H1 (cell line): ENCODE results near the gene VAPB.

Experiments used
- CHD2 ChIP-seq: IDR thresholded peaks from 2 replicates; pipeline ENCODE4 v1.6.1; 2012; ENCODE audit warnings: low read length, improper control_type of control experiment
- POLR2AphosphoS5 ChIP-seq: IDR thresholded peaks from 2 replicates; pipeline ENCODE4 v1.6.1; 2011; ENCODE audit warnings: low read depth, low read length
- TAF1 ChIP-seq: IDR thresholded peaks from 2 replicates; pipeline ENCODE4 v1.6.1; 2011; ENCODE audit warnings: mild to moderate bottlenecking, low read depth, low read length
- TF ChIP-seq, protein P1 (sequence below), 3 experiments: IDR thresholded peaks; 1 replicate in 2 of 3; 2 replicates in 1 of 3; pipeline versions ENCODE4 v1.5.1 to v1.6.1; 2011; ENCODE audit warnings: low read length in 3 of 3, mild to moderate bottlenecking in 3 of 3, inconsistent platforms in 2 of 3, low read depth in 1 of 3, moderate library complexity in 1 of 3; ENCODE audit not compliant: insufficient read depth in 1 of 3; ENCODE audit errors: control extremely low read depth in 1 of 3
- TF ChIP-seq, protein P2 (sequence below): IDR thresholded peaks from 2 replicates; pipeline ENCODE4 v1.6.1; 2011; ENCODE audit warnings: low read depth, mild to moderate bottlenecking, low read length; ENCODE audit not compliant: insufficient read depth
- TF ChIP-seq, protein P3 (sequence below): IDR thresholded peaks from 2 replicates; pipeline ENCODE4 v1.6.1; 2012; ENCODE audit warnings: low read length, inconsistent platforms

DNA sequence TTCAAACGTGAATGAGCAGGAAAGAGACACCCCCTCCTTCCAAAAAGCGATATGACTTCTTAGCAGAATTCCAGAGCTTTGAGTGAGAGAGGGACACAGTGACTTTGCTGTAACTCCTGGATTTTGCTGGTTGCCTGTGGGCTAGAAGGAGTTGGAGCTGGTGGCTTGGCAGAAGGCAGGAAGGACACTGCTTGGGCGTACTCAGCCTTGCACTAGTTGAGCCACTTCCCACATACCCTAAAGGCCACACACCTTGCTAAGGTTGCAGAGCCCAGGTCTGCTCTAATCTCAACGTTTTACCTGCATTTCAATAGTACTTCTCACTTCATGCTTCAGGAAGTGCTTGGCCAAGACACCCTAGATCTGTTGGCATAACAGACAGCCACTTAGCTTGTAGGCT is 48.9 kb upstream of the VAPB start:
- no peak for TF ChIP-seq TAF1
- TF ChIP-seq, protein P1, sequence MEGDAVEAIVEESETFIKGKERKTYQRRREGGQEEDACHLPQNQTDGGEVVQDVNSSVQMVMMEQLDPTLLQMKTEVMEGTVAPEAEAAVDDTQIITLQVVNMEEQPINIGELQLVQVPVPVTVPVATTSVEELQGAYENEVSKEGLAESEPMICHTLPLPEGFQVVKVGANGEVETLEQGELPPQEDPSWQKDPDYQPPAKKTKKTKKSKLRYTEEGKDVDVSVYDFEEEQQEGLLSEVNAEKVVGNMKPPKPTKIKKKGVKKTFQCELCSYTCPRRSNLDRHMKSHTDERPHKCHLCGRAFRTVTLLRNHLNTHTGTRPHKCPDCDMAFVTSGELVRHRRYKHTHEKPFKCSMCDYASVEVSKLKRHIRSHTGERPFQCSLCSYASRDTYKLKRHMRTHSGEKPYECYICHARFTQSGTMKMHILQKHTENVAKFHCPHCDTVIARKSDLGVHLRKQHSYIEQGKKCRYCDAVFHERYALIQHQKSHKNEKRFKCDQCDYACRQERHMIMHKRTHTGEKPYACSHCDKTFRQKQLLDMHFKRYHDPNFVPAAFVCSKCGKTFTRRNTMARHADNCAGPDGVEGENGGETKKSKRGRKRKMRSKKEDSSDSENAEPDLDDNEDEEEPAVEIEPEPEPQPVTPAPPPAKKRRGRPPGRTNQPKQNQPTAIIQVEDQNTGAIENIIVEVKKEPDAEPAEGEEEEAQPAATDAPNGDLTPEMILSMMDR (IDR thresholded peaks at IDR 0.05; ENCODE audit: control extremely low read depth in 1 of 3, insufficient read depth in 1 of 3, low read depth in 1 of 3, low read length in 3 of 3) = no peak
- TF ChIP-seq CHD2 = no peak
- TF ChIP-seq, protein P2, sequence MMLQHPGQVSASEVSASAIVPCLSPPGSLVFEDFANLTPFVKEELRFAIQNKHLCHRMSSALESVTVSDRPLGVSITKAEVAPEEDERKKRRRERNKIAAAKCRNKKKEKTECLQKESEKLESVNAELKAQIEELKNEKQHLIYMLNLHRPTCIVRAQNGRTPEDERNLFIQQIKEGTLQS = no peak
- no peak for TF ChIP-seq POLR2AphosphoS5
- TF ChIP-seq, protein P3, sequence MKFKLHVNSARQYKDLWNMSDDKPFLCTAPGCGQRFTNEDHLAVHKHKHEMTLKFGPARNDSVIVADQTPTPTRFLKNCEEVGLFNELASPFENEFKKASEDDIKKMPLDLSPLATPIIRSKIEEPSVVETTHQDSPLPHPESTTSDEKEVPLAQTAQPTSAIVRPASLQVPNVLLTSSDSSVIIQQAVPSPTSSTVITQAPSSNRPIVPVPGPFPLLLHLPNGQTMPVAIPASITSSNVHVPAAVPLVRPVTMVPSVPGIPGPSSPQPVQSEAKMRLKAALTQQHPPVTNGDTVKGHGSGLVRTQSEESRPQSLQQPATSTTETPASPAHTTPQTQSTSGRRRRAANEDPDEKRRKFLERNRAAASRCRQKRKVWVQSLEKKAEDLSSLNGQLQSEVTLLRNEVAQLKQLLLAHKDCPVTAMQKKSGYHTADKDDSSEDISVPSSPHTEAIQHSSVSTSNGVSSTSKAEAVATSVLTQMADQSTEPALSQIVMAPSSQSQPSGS = no peak
